PC-3 (cell line): ENCODE results near the gene ENTPD1. TPM values are rescaled to one million over a fixed set of nuclear protein-coding genes. Genes with fewer than 3 reads are reported as not detected.

Source experiments
- ATAC-seq: fragments of 200-7000 bp; cut with Tn5 transposase; 2 replicates; pipeline ENCODE4 v1.9.1; 2020; ENCODE audit warnings: mild to moderate bottlenecking, moderate library complexity
- BruUV-seq: library from RNA; stranded (reverse); fragments of 400-500 nt; replicated peaks from 2 replicates; lab custom pipeline; 2021; lab: Mats Ljungman, UMichigan
- CTCF ChIA-PET: fragments of 300-600 bp; sonication (Branson Sonifier 250); formaldehyde crosslinking; loops from one replicate; lab custom pipeline; 2022; ENCODE audit warnings: antibody characterized with exemption; lab: Charles Lee
- POLR2A ChIA-PET: fragments of 300-600 bp; sonication (Branson Sonifier 250); formaldehyde crosslinking; loops from one replicate; lab custom pipeline; 2022; ENCODE audit warnings: antibody characterized with exemption; ENCODE audit not compliant: unreplicated experiment; lab: Charles Lee
- DNase-seq: peaks from one replicate; pipeline ENCODE4 v3.0.0-alpha.2; 2015
- H2AFZ ChIP-seq: fragments of 300-600 bp; sonication (generic); 2 replicates; pipeline ENCODE4 v1.6.0; 2016; ENCODE audit warnings: antibody characterized with exemption, low read length
- H3F3A ChIP-seq: fragments of 300-600 bp; sonication (generic); one replicate; pipeline ENCODE4 v1.6.0; 2017; ENCODE audit warnings: antibody characterized with exemption, low read length, control low read depth, mild to moderate bottlenecking; ENCODE audit not compliant: unreplicated experiment
- H3K27ac ChIP-seq: fragments of 300-600 bp; sonication (generic); 2 replicates; pipeline ENCODE4 v1.5.1; 2016; ENCODE audit warnings: mild to moderate bottlenecking, low read length
- H3K27me3 ChIP-seq: fragments of 300-600 bp; sonication (generic); 2 replicates; pipeline ENCODE4 v1.6.1; 2016; ENCODE audit warnings: low read length, mixed read lengths
- H3K36me3 ChIP-seq: fragments of 300-600 bp; sonication (generic); 2 replicates; pipeline ENCODE4 v1.6.1; 2016; ENCODE audit warnings: low read depth, mixed run types, low read length, mixed read lengths
- H3K4me1 ChIP-seq: fragments of 300-600 bp; sonication (generic); 2 replicates; pipeline ENCODE4 v1.5.1; 2016; ENCODE audit warnings: low read length; ENCODE audit not compliant: insufficient read depth
- H3K4me2 ChIP-seq: fragments of 300-600 bp; sonication (generic); 2 replicates; pipeline ENCODE4 v1.6.0; 2016; ENCODE audit warnings: low read length
- H3K4me3 ChIP-seq: fragments of 300-600 bp; sonication (generic); 2 replicates; pipeline ENCODE4 v1.5.1; 2016; ENCODE audit warnings: mild to moderate bottlenecking, low read length, mixed read lengths
- H3K79me2 ChIP-seq: fragments of 300-600 bp; sonication (generic); 2 replicates; pipeline ENCODE4 v1.6.1; 2017; ENCODE audit warnings: low read length, mixed read lengths
- H3K9ac ChIP-seq: fragments of 300-600 bp; sonication (generic); 2 replicates; pipeline ENCODE4 v1.6.0; 2016; ENCODE audit warnings: mild to moderate bottlenecking, low read length
- H3K9me2 ChIP-seq: fragments of 300-600 bp; sonication (generic); replicated peaks from 2 replicates; pipeline ENCODE4 v1.6.1; 2016; ENCODE audit warnings: mixed run types, low read length, mixed read lengths
- H3K9me3 ChIP-seq: fragments of 300-600 bp; sonication (generic); 2 replicates; pipeline ENCODE4 v1.6.1; 2016; ENCODE audit warnings: low read length, mixed read lengths
- H4K20me1 ChIP-seq: fragments of 300-600 bp; sonication (generic); 2 replicates; pipeline ENCODE4 v1.6.1; 2016; ENCODE audit warnings: low read length, mixed read lengths
- CTCF ChIP-seq: fragments of 300-600 bp; sonication (generic); conservative IDR thresholded peaks from 2 replicates; pipeline ENCODE4 v1.5.1; 2017; ENCODE audit warnings: antibody characterized with exemption, low read depth, mild to moderate bottlenecking, low read length
- EZH2 ChIP-seq: fragments of 300-600 bp; sonication (generic); IDR thresholded peaks from one replicate; pipeline ENCODE4 v1.6.1; 2017; ENCODE audit warnings: antibody characterized with exemption, mild to moderate bottlenecking, low read length; ENCODE audit not compliant: unreplicated experiment
- EZH2phosphoT487 ChIP-seq: fragments of 300-600 bp; sonication (generic); IDR thresholded peaks from 2 replicates; pipeline ENCODE4 v1.6.1; 2018; ENCODE audit warnings: mild to moderate bottlenecking, antibody characterized with exemption, low read length, borderline replicate concordance
- intact Hi-C: fragments of 100-400 bp; cut with micrococcal nuclease; formaldehyde crosslinking; loops from 2 replicates; pipeline ENCODE4 v1.9.0; 2023
- total RNA-seq: library from RNA; depleted of rRNA; stranded (reverse); fragments of >200 nt; gene quantifications from 2 replicates; pipeline ENCODE4 v1.2.3, GENCODE V29; 2014

Gene ENTPD1
- total RNA-seq, 1 experiment from 2014 or later, result not detected

- intact Hi-C loops, result no loop called here
- H3K4me2 ChIP-seq, result no peak overlapping the region
- no peak overlapping the region for H3K27ac ChIP-seq
- H3K4me1 ChIP-seq, result no peaks in the 10 kb centered on the region
- no peaks in the 10 kb centered on the region for H3K27me3 ChIP-seq
- H3K4me3 ChIP-seq, result no peak overlapping the region
- no peak for TF ChIP-seq EZH2phosphoT487
- TF ChIP-seq EZH2, result no peak
- no peak for TF ChIP-seq CTCF
- H3F3A ChIP-seq, result no peaks in the 10 kb centered on the region
- ATAC-seq (no peak), DNase-seq (no peak)
- H3K9me3 ChIP-seq, result no peaks in the 10 kb centered on the region
- no peaks in the 10 kb centered on the region for H3K9me2 ChIP-seq
- POLR2A ChIA-PET, result interaction anchor here (0.6 kb wide), 1 partner anchor 114 kb away, joined by 4 read pairs; no protein-coding TSS in a partner anchor
- no peak overlapping the region for H2AFZ ChIP-seq
- CTCF ChIA-PET, result no interaction called here
- no peak overlapping the region for H3K9ac ChIP-seq
- H4K20me1 ChIP-seq, result no peaks in the 10 kb centered on the region
- no peaks in the 10 kb centered on the region for H3K79me2 ChIP-seq
- H3K36me3 ChIP-seq, result no peaks in the 10 kb centered on the region
- BruUV-seq, result no TSS peak
Measured at GRCh38 chr10:95830044-95830443, 74.1 kb downstream of the ENTPD1 start.

GRCh38 chr10:95831076-95831475 is 75.1 kb downstream of the ENTPD1 start:
- TF ChIP-seq CTCF, result no peak
- TF ChIP-seq EZH2, result no peak
- no peak for TF ChIP-seq EZH2phosphoT487
- H3K27me3 ChIP-seq, result no peaks in the 10 kb centered on the region
- no peak overlapping the region for H3K9ac ChIP-seq
- H3K9me3 ChIP-seq, result no peaks in the 10 kb centered on the region
- no peaks in the 10 kb centered on the region for H3K36me3 ChIP-seq
- H2AFZ ChIP-seq, result no peak overlapping the region
- no peaks in the 10 kb centered on the region for H4K20me1 ChIP-seq
- no peaks in the 10 kb centered on the region for H3K4me1 ChIP-seq
- CTCF ChIA-PET, result no interaction called here
- H3K4me2 ChIP-seq, result no peak overlapping the region
- H3K9me2 ChIP-seq, result no peaks in the 10 kb centered on the region
- H3F3A ChIP-seq, result no peaks in the 10 kb centered on the region
- no peaks in the 10 kb centered on the region for H3K79me2 ChIP-seq
- H3K27ac ChIP-seq, result no peak overlapping the region
- H3K4me3 ChIP-seq, result no peak overlapping the region
- intact Hi-C loops, result no loop called here
- ATAC-seq (no peak), DNase-seq (no peak)
- BruUV-seq, result no TSS peak
- POLR2A ChIA-PET, result no interaction called here

- Histone ChIP-seq H3K27ac (no peak overlapping the region), H3K27me3 (no peaks in the 10 kb centered on the region), H3F3A (no peaks in the 10 kb centered on the region), H3K9me2 (no peaks in the 10 kb centered on the region), H2AFZ (no peak overlapping the region), H3K9me3 (no peaks in the 10 kb centered on the region), H3K4me1 (no peaks in the 10 kb centered on the region), H4K20me1 (no peaks in the 10 kb centered on the region), H3K9ac (no peak overlapping the region), H3K4me2 (no peak overlapping the region), H3K36me3 (no peaks in the 10 kb centered on the region), H3K4me3 (no peak overlapping the region), H3K79me2 (no peaks in the 10 kb centered on the region)
- DNase-seq (no peak), ATAC-seq (no peak)
- CTCF ChIA-PET, result no interaction called here
- no TSS peak for BruUV-seq
- TF ChIP-seq EZH2 (no peak), EZH2phosphoT487 (no peak), CTCF (no peak)
- intact Hi-C loops, result no loop called here
- POLR2A ChIA-PET, result no interaction called here
Measured at GRCh38 chr10:95831515-95831914, 75.6 kb downstream of the ENTPD1 start.
